ENCODE results near the gene GANAB. TPM values are rescaled to one million over a fixed set of nuclear protein-coding genes. Genes with fewer than 3 reads are reported as not detected.

The GANAB gene
- total RNA-seq, 4 donors from 2014 or later: 56.9 to 513 (median 270) TPM

GRCh38 chr11:62644220-62644619 lies 2.2 kb downstream of the GANAB start:
- no peaks in the 10 kb centered on the region for H3K36me3 ChIP-seq
- no peak overlapping the region for H3K4me3 ChIP-seq
- intact Hi-C loops (cut with DNase I; ENCODE audit: low total_unique reads): no loop called here
- DNase-seq: no peak
- TF ChIP-seq, protein P1, sequence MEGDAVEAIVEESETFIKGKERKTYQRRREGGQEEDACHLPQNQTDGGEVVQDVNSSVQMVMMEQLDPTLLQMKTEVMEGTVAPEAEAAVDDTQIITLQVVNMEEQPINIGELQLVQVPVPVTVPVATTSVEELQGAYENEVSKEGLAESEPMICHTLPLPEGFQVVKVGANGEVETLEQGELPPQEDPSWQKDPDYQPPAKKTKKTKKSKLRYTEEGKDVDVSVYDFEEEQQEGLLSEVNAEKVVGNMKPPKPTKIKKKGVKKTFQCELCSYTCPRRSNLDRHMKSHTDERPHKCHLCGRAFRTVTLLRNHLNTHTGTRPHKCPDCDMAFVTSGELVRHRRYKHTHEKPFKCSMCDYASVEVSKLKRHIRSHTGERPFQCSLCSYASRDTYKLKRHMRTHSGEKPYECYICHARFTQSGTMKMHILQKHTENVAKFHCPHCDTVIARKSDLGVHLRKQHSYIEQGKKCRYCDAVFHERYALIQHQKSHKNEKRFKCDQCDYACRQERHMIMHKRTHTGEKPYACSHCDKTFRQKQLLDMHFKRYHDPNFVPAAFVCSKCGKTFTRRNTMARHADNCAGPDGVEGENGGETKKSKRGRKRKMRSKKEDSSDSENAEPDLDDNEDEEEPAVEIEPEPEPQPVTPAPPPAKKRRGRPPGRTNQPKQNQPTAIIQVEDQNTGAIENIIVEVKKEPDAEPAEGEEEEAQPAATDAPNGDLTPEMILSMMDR (IDR thresholded peaks at IDR 0.05): no peak
- no peak for TF ChIP-seq POLR2A (IDR thresholded peaks at IDR 0.05)
- H3K27me3 ChIP-seq: no peaks in the 10 kb centered on the region
- H3K9me3 ChIP-seq: no peaks in the 10 kb centered on the region
- H3K4me1 ChIP-seq: peaks cover 5 to 14% of the 10 kb centered on the region in 2 donors
- no peak overlapping the region for H3K27ac ChIP-seq

DNA sequence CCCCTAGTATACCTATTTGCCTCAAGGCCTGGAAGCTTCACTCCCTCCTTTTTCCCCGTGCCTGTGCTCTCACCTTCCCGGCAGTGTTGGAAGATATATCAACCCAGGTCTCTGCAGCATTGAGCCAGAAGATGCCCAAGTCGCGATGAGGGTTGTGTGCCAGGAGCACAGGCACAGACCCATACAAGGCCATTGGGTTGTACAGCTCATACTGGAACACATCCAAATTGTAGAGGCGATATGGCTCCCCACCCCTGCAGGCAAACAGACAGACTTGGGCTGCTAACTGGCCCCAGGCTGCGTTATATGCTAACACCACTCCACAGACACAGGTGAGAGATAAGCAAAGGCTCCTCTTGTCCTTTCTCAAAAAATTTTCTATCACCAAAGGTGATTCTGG lies 13.9 kb downstream of the GANAB start:
- intact Hi-C loops (cut with DNase I; ENCODE audit: low total_unique reads): no loop called here
- H3K27ac ChIP-seq: no peak overlapping the region
- TF ChIP-seq, protein P1 (IDR thresholded peaks at IDR 0.05): no peak
- TF ChIP-seq POLR2A (IDR thresholded peaks at IDR 0.05): no peak

DNA sequence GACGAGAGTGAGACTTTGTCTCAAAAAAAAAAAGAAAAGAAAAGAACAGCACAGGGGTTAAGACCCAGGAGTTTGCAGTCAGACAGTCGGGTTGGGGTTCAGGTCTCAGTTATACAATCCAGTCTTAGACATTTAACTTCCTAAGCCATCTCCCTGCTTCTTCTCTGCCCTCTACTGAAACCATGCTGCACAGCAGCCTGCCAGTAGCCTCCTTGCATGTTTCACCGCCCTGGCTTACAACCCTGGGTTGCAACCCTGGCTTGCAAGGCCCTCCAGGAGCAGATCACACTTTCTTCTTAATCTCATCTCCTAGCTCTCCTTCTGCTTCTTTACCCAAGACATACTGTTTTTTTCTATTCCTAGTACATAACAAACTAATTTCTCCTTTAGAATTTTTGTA lies 18.7 kb downstream of the GANAB start:
- TF ChIP-seq, protein P1 (IDR thresholded peaks at IDR 0.05): no peak
- TF ChIP-seq POLR2A (IDR thresholded peaks at IDR 0.05): no peak
- Histone ChIP-seq H3K9me3 (no peaks in the 10 kb centered on the region), H3K27ac (no peak overlapping the region), H3K27me3 (no peaks in the 10 kb centered on the region), H3K4me1 (no peaks in the 10 kb centered on the region), H3K36me3 (no peaks in the 10 kb centered on the region), H3K4me3 (no peak overlapping the region)
- intact Hi-C loops (cut with DNase I; ENCODE audit: low total_unique reads): no loop called here
- DNase-seq: no peak

More for the DNA sequence above, 13.9 kb downstream of the GANAB start:
- DNase-seq: no peak
- Histone ChIP-seq H3K4me1 (no peaks in the 10 kb centered on the region), H3K36me3 (no peaks in the 10 kb centered on the region), H3K9me3 (no peaks in the 10 kb centered on the region), H3K4me3 (no peak overlapping the region), H3K27me3 (no peaks in the 10 kb centered on the region)

GRCh38 chr11:62622476-62623089 lies 23.8 kb downstream of the GANAB start:
- Histone ChIP-seq H3K27me3 (no peaks in the 10 kb centered on the region), H3K9me3 (no peaks in the 10 kb centered on the region), H3K27ac (peak overlapping the region; percentile 68 to 85), H3K4me3 (no peak overlapping the region), H3K4me1 (peaks cover 5 to 6% of the 10 kb centered on the region in 2 donors), H3K36me3 (no peaks in the 10 kb centered on the region)
- intact Hi-C loops (cut with DNase I; ENCODE audit: low total_unique reads): no loop called here
- no peak for DNase-seq
- TF ChIP-seq, protein P1 (IDR thresholded peaks at IDR 0.05): no peak
- TF ChIP-seq POLR2A (IDR thresholded peaks at IDR 0.05): no peak

DNA sequence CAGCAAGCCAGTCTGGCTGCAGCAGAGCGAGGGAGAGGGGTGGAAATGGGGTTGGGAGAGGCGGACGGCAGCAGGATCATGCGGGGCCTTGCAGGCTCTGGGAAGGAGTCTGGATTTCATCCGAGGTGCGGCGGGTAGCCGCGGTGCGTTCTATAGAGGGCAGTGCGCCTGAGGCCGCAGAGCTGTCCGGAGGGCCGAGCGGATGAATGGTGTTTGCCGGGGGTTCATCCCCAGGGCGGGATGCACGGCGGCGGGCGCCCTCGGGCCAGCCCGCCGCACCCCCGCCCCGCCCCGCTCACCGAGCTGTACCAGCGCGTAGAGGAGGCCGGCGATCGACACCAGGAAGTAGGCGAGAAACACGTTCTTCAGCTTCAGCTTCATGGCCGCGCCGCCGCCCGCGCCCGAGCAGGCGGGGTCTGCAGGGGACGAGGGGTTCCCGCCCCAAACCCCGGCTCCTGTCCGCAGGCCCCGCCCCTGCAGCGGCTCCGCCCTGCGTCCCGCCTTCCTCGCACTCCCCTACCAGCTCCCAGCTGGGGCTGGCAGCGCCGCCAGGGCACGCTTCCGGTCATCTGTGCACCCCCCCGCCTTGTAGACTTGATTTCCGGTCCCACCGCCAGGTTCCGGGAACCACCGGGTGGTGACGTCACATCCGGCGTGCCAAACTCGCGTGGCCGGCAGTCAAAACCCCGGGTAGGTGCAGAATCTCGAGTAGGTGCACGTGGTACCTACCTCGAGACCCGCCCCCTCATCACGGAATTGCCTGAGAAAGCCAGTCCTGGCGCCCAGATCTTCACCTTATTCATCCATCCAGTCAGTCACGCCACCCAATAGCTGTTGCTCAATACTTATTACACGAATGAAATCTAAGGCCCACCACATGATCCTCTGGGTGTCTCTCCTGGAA lies 24.6 kb downstream of the GANAB start, which contains the start of gene B3GAT3:
Gene B3GAT3, minus strand, starts transcription at position 420 of the 904 bp plus-strand sequence. Its CDS starts 39 bp downstream, at position 381.
- H3K9me3 ChIP-seq: no peaks in the 10 kb centered on the region
- H3K4me1 ChIP-seq: peaks cover 5 to 6% of the 10 kb centered on the region in 2 donors
- H3K36me3 ChIP-seq: no peaks in the 10 kb centered on the region
- peak; percentile 79 to 93 for TF ChIP-seq POLR2A (IDR thresholded peaks at IDR 0.05)
- TF ChIP-seq, protein P1 (IDR thresholded peaks at IDR 0.05): peak in 2 of 4 experiments; percentile 36 to 52
- H3K27ac ChIP-seq: peak within 1 kb of the TSS; percentile 68 to 85
- H3K4me3 ChIP-seq: peak within 1 kb of the TSS; percentile 61 to 77
- no peaks in the 10 kb centered on the region for H3K27me3 ChIP-seq
- intact Hi-C loops (cut with DNase I; ENCODE audit: low total_unique reads): no loop called here
- DNase-seq: peak; percentile 98 to 99

All from uterus (tissue), 4 donors.